Activated CD4-positive, alpha-beta T cell treated with anti-CD3 and anti-CD28 coated beads, Interleukin-2, amount 50 U/mL, for 1 hour (primary cell): ENCODE measurements around the gene ZG16B.

Experiments
- DNase-seq: peaks from one replicate; pipeline ENCODE4 v3.0.0-alpha.2; 2020

The ZG16B gene

DNA sequence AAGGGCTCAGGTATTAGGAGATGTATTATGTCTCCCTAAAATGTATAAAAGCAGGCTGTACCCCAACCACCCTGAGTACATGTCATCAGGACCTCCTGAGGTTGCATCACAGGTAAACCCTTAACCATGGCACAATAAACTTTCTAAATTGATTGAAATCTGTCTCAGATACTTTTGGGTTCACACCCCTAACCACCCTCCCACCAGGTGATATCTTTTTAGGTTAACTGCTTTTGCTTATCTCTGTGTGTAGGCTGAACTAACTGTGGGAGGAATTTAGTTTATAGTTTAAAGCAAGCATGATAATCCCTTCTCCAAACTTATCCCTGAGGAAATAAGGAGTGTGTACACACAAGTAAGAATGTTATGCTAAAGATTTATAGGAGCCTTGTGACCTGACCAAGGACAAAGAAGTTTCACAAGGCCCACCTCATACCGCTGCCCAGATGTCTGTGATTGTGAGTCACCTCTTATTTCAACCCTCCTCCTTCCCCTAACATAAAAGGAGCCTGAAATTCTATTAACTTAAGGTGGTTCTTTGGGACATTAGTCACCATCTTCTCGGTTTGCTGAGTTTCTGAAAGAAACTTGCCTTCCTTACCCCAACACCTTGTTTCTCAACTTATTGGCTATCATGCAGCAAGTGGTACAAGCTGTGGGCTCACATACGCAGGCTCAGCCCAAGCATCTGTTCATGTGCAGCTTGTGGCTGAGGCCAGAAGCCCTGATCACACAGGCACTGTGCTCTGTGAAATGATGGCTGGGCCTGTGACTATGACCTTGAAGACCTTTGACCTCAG is 16.6 kb downstream of the ZG16B start:
- DNase-seq, result no peak

DNA sequence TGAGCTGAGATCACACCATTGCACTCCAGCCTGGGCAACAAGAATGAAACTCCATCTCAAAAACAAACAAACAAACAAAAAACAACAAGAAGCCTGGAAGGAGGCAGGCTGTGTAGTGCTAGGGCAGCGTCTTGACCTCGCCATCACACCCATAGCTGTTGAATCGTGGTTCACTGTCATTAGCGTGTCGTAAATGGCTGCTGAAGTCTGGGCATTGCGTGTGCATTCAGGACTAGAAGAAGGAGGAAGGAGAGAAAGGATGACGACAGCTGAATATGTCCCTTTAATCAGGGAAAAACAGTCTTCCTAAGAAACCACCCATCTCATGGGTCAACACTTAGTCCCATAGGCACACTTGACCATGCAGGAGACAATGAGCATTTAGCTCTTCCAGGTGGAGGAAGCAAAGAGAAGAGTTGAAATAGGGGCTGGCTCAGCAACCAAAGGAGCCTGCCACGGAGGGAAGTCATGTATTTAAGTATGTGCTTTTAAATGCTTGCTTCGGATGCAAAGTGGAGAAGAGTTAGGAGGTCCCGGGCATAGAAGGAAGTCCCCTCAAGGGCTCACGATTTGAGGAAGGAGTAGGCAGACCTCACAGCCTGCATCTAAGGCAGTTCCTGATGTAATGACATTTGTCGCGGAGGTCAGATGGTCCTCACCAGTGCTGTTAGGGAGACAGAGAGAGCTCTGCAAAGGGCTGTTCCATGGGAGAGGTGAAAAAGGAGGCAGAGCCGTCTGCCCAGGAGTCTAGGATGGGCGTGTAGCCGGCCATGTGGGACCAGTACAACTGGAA is 19.0 kb downstream of the ZG16B start:
- DNase-seq, result no peak

GRCh38 chr16:2852003-2852730 is 22.1 kb downstream of the ZG16B start:
- no peak for DNase-seq

DNA sequence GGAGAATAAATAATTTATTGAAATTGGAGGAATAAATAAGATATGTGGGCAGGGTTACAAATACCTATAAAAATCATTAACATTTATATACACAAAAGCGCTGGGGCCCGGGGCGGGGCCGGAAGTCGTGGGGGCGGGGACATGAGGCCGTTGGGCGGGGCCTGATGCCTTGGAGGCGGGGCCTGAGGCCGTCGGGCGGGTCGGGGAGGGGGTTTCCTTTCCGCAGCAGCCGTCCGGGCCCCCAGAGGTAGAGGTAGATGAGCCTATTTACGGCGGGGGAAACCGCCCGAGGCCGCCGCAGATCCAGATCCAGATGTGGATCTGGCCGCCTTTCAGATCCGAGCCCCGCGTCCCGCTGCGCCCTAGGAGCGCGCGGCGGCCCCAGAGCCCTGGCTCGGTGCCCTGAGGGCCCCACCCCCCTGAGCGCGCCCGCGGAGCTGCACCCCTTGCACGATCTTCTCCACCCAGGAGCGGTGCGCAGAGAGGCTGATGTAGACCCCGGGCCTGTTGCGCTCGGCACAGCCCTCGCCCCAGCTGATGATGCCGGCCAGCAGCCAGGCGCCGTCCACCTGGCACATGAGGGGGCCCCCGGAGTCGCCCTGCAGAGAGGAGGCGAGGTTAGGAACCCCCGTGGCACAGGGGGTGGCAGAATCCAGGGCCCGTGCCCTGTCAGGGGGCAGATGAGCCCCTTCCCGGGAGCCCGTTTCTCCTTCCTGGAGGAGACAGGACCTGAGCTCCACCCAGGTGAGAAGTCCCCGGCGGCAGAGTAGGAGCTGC is 22.8 kb downstream of the ZG16B start:
- no peak for DNase-seq

- no peak for DNase-seq
These were observed 23.5 kb downstream of the ZG16B start for GRCh38 chr16:2853531-2854073.

- DNase-seq, result no peak
These were observed 24.7 kb downstream of the ZG16B start for GRCh38 chr16:2854700-2855309.

DNA sequence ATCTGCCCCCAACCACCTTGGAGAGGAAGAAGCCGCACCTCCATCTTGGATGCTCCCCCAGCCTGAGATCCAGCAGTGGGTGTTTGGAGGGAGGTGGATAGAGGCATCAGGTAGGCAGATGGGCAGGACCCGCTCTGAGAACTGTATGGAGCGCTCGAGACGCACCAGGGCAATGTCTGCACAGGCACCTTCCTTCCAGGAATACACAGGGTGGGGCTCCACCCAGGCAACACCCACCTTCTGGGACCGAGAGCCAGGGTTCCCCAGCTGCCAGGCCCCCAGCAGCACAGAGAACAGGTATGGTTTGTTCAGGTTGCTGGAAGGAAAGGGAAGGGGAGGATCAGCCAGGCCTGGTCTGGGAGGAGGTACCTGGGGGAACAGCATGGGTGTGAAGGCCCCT is 25.4 kb downstream of the ZG16B start:
- no peak for DNase-seq

DNA sequence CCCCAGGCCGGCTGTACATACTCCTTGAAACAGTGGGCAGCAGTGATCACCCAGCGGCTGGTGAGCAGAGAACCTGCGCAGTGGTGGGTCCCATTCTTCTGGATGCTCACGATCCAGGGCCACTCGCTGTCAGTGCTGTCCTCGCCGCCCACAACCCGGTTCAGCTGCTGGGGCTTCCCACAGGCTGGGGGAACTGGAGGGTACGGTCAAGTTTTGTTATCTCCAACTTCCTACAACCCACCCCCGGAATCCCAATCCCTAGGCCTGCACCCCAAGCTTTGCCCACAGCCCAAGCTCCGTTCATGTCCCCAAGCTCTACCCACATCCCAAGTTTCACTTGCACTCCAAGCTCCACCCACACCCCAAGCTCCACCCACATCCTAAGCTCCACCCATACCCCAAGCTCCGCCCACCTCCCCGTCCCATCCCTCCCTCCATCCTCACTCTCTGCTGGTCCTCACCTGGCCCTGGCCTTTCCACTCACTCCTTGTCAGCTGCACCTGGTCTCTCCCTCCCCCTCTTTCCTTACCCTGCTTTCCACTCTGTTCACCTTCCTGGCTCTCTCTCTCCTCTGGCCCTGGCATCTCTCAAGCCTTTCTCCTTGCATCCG is 26.1 kb downstream of the ZG16B start:
- peak; percentile 28 for DNase-seq

DNA sequence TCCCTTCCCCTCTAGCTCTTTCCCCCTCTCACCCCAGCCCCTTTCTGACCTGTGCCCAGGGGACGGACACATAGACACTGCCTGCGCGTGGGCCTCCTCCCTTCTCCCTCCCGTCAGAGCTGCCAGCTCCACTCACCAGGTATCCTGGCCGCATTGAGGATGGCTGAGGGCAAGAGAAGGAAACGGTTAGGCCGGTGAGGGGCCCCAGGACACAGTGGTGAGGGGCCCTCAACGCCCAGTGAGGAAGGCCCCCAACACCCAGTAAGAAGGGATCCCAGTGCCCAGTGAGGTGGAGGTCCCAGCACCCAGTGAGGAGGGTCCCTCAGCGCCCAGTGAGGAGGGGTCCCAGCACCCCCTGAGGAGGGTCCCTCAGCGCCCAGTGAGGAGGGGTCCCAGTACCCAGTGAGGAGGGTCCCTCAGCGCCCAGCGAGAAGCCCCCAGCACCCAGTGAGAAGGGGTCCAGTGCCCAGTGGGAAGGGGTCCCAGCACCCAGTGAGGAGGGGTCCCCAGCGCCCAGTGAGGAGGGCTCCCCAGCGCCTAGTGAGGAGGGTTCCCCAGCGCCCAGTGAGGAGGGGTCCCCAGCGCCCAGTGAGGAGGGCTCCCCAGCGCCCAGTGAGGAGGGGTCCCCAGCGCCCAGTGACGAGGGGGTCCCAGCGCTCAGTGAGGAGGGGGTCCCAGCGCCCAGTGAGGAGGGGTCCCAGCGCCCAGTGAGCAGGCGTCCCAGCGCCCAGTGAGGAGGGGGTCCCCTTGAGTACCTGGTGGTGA is 26.8 kb downstream of the ZG16B start:
- no peak for DNase-seq

GRCh38 chr16:2857451-2858244 is 27.5 kb downstream of the ZG16B start, which contains the start of gene PRSS22:
TSS of gene PRSS22 (minus strand) at chr16:2858170. CDS start at chr16:2858104, 66 bp downstream.
- DNase-seq, result no peak

- DNase-seq, result no peak
These were observed 28.3 kb downstream of the ZG16B start for GRCh38 chr16:2858245-2859025.

GRCh38 chr16:2859686-2860265 is 29.7 kb downstream of the ZG16B start:
- DNase-seq, result no peak

DNA sequence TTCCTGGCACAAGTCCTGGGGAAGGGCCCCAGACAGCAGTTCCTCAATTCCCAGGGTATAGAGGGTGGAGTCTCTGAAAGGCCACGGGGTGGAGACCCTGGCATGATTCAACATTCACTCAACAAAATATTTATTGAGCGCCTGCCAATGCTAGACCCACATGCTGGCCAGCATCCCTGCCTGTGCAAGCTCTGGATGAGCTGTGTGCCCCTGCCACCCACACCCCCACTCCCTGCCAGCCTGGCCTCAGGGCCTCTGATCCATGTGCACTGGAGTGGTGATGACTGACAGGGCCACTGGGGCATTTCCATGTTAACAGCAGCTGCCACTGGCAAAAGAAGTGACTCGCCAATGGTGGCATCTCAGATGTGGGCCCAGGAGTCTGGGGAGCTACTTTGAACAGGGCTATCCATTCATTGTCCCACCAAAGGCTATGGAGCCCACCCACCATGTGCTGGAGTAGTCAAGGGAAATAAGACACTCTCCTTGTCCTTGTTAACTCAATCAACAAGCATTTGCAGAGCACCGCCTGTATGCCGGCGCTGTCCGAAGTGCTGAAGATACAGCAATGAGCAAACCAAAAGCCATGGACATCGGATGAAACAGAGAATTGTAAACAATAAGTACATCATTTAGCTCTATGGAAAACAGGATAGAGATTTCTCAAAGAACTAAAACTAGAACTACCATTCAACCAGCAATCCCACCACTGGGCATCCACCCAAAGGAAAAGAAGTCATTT is 30.9 kb downstream of the ZG16B start:
- DNase-seq, result no peak

DNA sequence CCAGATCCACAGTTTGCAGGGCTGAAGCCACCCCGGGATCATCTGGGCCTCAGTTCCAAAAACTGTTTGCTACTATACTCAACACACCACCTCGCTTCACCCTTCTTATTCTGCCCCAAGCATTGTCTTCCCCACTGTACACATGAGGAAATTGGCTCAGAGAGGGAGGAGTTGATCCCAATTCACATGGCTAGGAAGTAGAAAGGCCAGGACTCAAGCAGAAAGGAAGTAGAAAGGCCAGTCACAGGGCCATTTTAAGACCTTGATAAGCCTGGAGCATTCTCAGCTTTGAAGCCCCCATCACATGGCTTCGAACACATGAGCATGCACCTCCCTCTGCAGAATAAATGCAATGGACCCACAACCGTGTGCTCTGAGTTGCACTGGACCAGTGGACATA is 35.5 kb downstream of the ZG16B start:
- no peak for DNase-seq

DNA sequence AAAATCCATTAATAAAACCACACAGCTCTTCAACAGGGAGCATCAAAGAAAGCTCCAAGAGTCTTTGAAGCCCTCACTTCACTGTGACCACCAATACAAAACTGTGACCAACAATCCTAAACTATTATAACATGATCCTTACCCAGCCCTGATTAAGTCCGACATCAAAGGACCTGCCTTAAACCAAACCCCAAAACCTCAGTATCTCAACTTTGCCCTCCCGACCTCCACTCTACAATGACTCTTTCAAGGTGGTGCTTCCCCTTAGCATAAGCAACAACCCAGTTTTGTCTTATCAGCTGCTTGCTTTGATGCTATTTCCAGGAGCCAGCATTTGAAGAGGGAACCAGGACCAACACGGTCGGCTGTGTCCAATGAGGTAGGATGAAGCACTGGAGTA is 36.3 kb downstream of the ZG16B start:
- no peak for DNase-seq

DNA sequence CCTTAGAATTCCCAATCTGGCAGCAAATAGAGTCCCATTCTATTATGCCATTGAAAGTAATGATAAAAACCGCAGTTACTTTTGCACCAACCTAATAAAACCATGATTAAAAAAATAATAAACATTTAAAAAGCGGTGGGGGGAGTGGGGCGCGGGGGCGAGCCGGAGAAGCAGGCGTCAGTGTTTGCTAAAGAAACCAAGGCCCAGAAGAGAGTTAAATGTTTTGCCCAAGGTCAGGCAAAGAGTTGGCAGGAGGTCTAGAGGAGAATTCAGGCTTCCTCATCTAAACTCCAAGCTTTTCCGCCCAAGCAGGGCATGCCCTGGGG is 37.5 kb downstream of the ZG16B start:
- no peak for DNase-seq

DNA sequence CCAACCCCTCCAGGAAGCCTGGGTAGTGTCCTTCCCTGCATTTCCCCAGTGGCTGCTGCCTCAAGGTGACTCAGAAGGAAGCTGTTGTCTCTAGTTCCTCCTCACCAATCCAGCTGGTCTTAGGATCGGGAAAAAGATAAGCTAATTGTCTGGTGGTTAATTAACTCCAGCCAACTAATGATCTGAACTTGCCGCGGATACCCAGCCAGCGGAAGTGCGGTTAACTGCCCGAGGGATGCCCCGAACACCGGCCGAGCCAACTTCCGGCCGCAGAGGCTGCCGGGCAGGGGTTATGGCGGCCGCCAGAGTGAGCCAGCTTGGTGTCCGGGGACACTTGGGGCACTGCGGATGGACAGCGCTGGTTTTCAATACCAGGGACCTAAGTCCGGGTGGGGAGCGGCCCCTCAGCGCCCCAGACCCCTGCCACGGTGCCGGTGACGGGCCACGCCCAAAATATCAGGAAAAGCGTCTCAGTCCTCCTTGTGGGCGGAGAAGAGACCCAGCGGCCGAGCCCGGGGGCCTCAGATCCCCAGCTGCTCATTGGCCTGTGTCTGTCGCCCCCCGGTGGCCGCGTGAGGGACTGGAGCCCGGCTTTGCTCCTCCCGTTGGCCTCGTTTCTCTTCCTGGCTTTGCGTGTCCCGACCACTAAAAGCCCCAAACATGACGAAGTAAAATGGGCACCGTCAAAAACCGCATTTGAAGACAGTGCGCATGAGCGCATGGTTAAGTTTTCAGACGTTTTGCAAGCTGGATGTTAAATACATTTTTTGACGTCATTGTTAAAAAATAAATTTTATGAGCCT is 38.1 kb downstream of the ZG16B start:
- peak; percentile 94 for DNase-seq
